Fibroblast of lung (primary cell): Measurements from ENCODE around the gene RB1. TPM values are rescaled to one million over a fixed set of nuclear protein-coding genes. Genes with fewer than 3 reads are reported as not detected.
"Not testable (repeated sequence)": the region's sequence is repeated elsewhere in the genome, so short reads cannot be mapped to it uniquely, and the experiment has no call there.

Experiments
- DNase-seq, 2 donors: peaks; one replicate each; pipeline versions ENCODE4 v3.0.0 to v3.0.0-alpha.2; 2010; ENCODE audit warnings: low read depth in 2 of 2
- H2AFZ ChIP-seq: 2 replicates; pipeline ENCODE4 v1.5.1; 2012; ENCODE audit warnings: low read length, control low read depth, inconsistent platforms
- H3K27ac ChIP-seq: 2 replicates; pipeline ENCODE4 v1.5.1; 2011; ENCODE audit warnings: low read length, control low read depth; ENCODE audit not compliant: insufficient read depth
- H3K27me3 ChIP-seq: 2 replicates; pipeline ENCODE4 v1.5.1; 2011; ENCODE audit warnings: mild to moderate bottlenecking, low read length; ENCODE audit not compliant: control insufficient read depth, insufficient read depth
- H3K36me3 ChIP-seq: 2 replicates; pipeline ENCODE4 v1.5.1; 2011; ENCODE audit warnings: low read length; ENCODE audit not compliant: control insufficient read depth, insufficient read depth
- H3K4me1 ChIP-seq: 2 replicates; pipeline ENCODE4 v1.5.1; 2011; ENCODE audit warnings: low read length; ENCODE audit not compliant: control insufficient read depth, insufficient read depth; ENCODE audit errors: extremely low read depth
- H3K4me2 ChIP-seq: 2 replicates; pipeline ENCODE4 v1.5.1; 2011; ENCODE audit warnings: low read length, control low read depth; ENCODE audit not compliant: insufficient read depth; ENCODE audit errors: extremely low read depth
- H3K4me3 ChIP-seq, 4 experiments: fragments of 200-600 bp in 1 of 4; sonication (generic) in 1 of 4; replicated peaks in 1 of 4; 2 replicates each; pipeline ENCODE4 v1.5.1; 2011 to 2016; ENCODE audit warnings: low read length in 4 of 4, low read depth in 3 of 4, mild to moderate bottlenecking in 3 of 4, control low read depth in 2 of 4, inconsistent platforms in 1 of 4, mixed read lengths in 1 of 4; ENCODE audit not compliant: insufficient read depth in 1 of 4; ENCODE audit errors: control extremely low read depth in 1 of 4
- H3K79me2 ChIP-seq: 2 replicates; pipeline ENCODE4 v1.5.1; 2012; ENCODE audit warnings: mild to moderate bottlenecking, low read length, inconsistent platforms; ENCODE audit not compliant: control insufficient read depth, insufficient read depth
- H3K9ac ChIP-seq: 2 replicates; pipeline ENCODE4 v1.5.1; 2011; ENCODE audit warnings: mild to moderate bottlenecking, low read length, control low read depth; ENCODE audit not compliant: insufficient read depth
- H3K9me3 ChIP-seq: 2 replicates; pipeline ENCODE4 v1.5.1; 2012; ENCODE audit warnings: low read depth, low read length; ENCODE audit not compliant: control insufficient read depth, insufficient read depth
- H4K20me1 ChIP-seq: 2 replicates; pipeline ENCODE4 v1.5.1; 2011; ENCODE audit warnings: low read length; ENCODE audit not compliant: control insufficient read depth, insufficient read depth; ENCODE audit errors: extremely low read depth
- CTCF ChIP-seq, 2 donors: IDR thresholded peaks in 1 of 2; conservative IDR thresholded peaks in 1 of 2; 1 replicate in 1 of 2; 2 replicates in 1 of 2; pipeline ENCODE4 v1.5.1; 2011 to 2012; ENCODE audit warnings: low read length in 2 of 2, control low read depth in 1 of 2, inconsistent platforms in 1 of 2, low read depth in 1 of 2, mild to moderate bottlenecking in 1 of 2
- EZH2 ChIP-seq: IDR thresholded peaks from 2 replicates; pipeline ENCODE4 v1.5.1; 2012; ENCODE audit warnings: low read length, control low read depth, mild to moderate bottlenecking; ENCODE audit errors: missing control alignments
- polyA plus RNA-seq, 2 donors: library from polyadenylated mRNA; depleted of rRNA in 1 of 2; stranded (reverse) in 1 of 2; unstranded in 1 of 2; fragments of >200 nt; gene quantifications; 2 replicates each; pipeline ENCODE4 v1.2.1, GENCODE V29; 2011 to 2012; ENCODE audit warnings: missing spikeins in 1 of 2
- total RNA-seq: library from RNA; depleted of rRNA; stranded (reverse); fragments of >200 nt; gene quantifications from 2 replicates; pipeline ENCODE4 v1.2.1, GENCODE V29; 2014

Gene RB1
- total and polyA plus RNA-seq, 2 donors (not counting 1 experiment from before 2014, with no cell fraction given), result 31.9 to 39.7 TPM

- H2AFZ ChIP-seq, result no peak overlapping the region
- H3K4me2 ChIP-seq, result no peak overlapping the region
- H3K79me2 ChIP-seq, result no peaks in the 10 kb centered on the region
- no peak overlapping the region for H3K9ac ChIP-seq
- no peaks in the 10 kb centered on the region for H3K4me1 ChIP-seq
- no peak overlapping the region for H3K27ac ChIP-seq
- H3K36me3 ChIP-seq, result no peaks in the 10 kb centered on the region
- no peaks in the 10 kb centered on the region for H3K27me3 ChIP-seq
- TF ChIP-seq CTCF (conservative IDR thresholded peaks at IDR 0.05 in 1 of 2, IDR thresholded peaks at IDR 0.05 in 1 of 2; ENCODE audit: low read depth in 1 of 2, low read length in 2 of 2) (no peak), EZH2 (no peak)
- H4K20me1 ChIP-seq, result no peaks in the 10 kb centered on the region
- no peak for DNase-seq
- no peak overlapping the region for H3K4me3 ChIP-seq
- H3K9me3 ChIP-seq, result no peaks in the 10 kb centered on the region
Measured at GRCh38 chr13:48353590-48353989, 50.0 kb downstream of the RB1 start.

GRCh38 chr13:48355524-48355923, 52.0 kb downstream of the RB1 start:
- H3K4me1 ChIP-seq, H3K9ac ChIP-seq, H2AFZ ChIP-seq, H3K4me2 ChIP-seq, DNase-seq, H3K27ac ChIP-seq, H3K4me3 ChIP-seq, H3K27me3 ChIP-seq, H3K36me3 ChIP-seq, H3K79me2 ChIP-seq, H4K20me1 ChIP-seq, H3K9me3 ChIP-seq: not testable (repeated sequence)

DNA sequence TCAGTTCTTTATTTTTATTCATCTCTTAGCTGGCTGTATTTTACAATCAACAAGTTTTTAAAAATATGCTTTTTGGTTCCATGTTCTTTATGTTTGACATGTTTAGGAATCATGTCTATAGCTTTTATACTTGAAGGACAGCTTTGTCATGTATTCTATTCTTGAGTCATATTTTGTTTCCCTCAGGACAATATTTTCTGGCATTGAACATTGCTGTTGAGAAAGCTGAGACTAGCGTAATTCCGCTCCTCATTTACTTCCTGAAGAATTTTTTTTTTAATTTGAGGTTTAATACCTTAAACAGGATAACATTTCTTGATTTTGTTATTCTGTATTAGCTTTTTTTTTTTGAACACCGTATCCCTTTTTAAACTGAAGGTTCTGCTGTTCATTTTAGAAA, 53.2 kb downstream of the RB1 start:
- H4K20me1 ChIP-seq, result no peaks in the 10 kb centered on the region
- H2AFZ ChIP-seq, result no peak overlapping the region
- no peaks in the 10 kb centered on the region for H3K4me1 ChIP-seq
- H3K9ac ChIP-seq, result no peak overlapping the region
- no peaks in the 10 kb centered on the region for H3K27me3 ChIP-seq
- no peaks in the 10 kb centered on the region for H3K79me2 ChIP-seq
- no peak for DNase-seq
- no peak for TF ChIP-seq EZH2
- TF ChIP-seq CTCF (conservative IDR thresholded peaks at IDR 0.05 in 1 of 2, IDR thresholded peaks at IDR 0.05 in 1 of 2; ENCODE audit: low read depth in 1 of 2, low read length in 2 of 2), result no peak
- no peak overlapping the region for H3K4me2 ChIP-seq
- H3K9me3 ChIP-seq, result no peaks in the 10 kb centered on the region
- no peak overlapping the region for H3K4me3 ChIP-seq
- no peaks in the 10 kb centered on the region for H3K36me3 ChIP-seq
- H3K27ac ChIP-seq, result no peak overlapping the region
